ENCODE data around the gene TRIM72.
"Not testable (repeated sequence)": the region's sequence is repeated elsewhere in the genome, so short reads cannot be mapped to it uniquely, and the experiment has no call there.

The TRIM72 gene

DNA sequence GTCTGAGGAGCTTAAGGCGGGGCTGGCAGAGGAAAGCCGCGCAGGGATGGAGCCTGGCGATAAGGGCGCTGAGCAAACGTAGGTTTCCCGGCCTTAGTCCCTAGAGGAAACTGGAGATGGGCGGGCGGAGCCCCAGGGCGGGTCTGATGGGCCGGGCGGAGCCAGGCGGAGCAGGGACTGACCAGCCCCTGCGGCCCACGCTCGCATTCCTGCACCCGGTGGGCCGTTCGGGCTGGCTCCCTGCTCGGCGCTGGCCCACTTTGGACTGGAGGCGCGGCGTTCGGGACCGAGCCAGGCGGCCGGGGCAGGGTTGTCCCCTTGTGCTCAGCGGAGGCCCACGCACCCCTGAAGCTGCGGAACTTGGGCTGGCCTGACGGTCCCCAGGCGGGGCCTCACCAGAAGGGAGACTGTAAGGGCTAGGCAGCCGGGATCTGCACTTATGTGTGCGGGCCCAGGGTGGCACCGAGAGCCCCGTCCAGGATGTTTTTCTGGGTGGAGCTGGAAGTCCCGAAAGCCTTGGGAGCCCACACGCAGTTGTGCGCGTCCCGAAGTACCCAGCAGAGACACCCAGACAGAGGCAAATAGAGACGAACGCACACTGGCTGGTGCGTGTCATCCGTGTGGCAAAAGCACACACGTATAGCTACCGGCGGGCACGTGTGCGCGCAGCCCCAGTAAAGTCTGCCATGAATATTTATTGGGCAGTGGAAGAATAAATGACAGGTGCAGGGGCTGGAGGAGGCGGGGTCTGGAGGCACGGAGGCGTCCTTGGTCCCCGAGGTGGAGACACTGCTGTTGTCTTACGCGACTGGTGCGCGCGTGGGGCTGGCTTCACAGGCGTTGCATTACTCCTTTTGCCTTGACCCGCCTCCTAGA, 1.6 kb downstream of the TRIM72 start:
- DNase-seq, result peak; percentile 24

DNA sequence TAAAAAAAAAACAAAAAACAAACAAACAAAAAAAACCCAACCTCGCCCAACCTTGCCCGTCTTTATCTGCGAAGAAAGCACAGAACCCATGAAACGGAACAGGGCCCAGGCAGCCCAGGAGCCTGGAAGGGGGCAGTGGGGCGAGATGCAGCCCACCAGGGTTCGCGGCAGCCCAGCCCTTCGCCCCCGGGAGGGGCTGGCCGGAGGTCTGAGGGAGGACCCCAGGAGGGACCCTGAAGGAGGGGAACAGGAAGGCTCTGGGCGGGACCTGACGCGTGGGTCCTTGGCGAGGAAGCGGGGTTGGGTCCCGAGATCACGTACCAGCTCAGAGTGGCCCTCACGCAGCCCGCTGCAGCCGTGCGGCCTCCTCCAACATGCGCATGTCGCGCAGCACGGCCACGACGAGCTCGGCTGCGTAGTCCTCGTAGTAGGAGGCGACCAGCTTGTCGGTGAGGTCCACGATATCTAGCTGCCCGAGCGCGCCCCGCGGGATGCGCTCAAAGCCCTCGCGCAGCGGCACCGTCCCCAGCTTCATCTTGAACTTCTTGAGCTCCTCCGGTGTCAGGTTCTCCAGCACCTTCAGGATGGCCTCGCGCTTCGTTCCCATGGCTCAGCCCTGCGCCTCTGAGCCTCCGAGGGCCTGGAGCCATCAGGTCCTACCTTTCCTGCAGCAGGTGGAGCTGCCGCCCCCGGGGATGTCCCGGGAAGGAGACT, 2.7 kb downstream of the TRIM72 start, which contains the start of gene PYDC1:
TSS of gene PYDC1 (minus strand) at position 714 of the 714 bp plus-strand sequence. CDS start at position 607, 107 bp downstream.
- DNase-seq, result peak; percentile 7

DNA sequence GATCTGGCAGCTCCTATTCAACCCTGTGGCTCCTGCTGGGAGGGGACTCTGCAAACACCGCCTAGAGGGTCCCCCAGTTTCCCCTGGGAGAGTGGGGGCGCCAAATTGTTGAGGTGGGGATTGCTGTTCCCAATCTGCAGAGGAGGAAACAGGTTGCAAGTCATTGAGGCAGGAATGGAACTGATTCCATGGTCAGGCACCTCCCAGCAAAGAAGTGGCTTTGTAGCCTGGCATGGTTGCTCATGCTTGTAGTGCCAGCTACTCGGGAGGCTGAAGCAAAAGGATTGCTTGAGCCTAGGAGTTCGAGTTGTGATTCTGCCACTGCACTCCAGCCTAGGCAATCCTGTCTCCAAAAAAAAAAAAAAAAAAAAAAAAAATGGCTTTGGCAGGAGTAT, 3.2 kb downstream of the TRIM72 start:
- DNase-seq, result no peak

DNA sequence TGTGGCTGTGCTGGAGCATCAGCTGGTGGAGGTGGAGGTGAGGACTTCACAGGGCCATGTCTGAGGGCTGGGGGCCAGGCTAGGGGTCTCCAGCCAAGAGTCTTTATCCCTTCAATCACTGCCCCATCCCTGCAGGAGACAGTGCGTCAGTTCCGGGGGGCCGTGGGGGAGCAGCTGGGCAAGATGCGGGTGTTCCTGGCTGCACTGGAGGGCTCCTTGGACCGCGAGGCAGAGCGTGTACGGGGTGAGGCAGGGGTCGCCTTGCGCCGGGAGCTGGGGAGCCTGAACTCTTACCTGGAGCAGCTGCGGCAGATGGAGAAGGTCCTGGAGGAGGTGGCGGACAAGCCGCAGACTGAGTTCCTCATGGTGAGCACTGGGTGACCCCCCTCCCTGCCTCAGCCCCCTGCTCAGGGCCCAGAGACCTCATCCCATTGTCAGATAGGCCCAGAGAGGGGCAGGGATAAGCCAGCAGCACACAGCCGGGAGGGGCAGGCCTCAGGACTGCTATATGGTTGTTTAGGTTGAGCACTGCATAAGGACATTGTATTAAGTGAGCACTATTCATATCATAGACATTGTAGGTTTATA, 5.3 kb downstream of the TRIM72 start:
- no peak for DNase-seq

DNA sequence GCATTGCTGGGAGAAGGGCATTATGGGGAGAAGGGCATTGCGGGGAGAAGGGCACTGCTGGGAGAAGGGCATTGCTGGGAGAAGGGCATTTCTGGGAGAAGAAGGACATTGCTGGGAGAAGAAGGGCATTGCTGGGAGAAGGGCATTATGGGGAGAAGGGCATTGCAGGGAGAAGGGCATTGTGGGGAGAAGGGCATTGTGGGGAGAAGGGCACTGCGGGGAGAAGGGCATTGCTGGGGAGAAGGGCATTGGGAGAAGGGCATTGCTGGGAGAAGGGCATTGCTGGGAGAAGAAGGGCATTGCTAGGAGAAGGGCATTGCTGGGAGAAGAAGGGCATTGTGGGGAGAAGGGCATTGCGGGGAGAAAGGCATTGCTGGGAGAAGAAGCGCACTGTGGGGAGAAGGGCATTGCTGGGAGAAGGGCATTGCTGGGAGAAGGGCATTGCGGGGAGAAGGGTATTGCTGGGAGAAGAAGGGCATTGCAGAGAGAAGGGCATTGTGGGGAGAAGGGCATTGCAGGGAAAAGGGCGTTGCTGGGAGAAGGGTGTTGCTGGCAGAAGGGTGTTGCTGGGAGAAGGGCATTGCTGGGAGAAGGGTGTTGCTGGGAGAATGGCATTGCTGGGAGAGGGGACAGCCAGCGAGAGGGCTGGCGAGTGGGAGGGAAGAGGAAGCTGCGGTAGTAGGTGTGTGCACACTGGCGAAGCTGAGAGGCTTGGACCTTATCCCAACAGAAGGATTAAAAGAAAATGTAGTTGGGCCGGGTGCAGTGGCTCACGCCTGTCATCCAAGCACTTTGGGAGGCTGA, 7.6 kb downstream of the TRIM72 start:
- DNase-seq, result no peak

- DNase-seq, result no peak
Observed at GRCh38 chr16:31223044-31223443, 9.1 kb downstream of the TRIM72 start.

DNA sequence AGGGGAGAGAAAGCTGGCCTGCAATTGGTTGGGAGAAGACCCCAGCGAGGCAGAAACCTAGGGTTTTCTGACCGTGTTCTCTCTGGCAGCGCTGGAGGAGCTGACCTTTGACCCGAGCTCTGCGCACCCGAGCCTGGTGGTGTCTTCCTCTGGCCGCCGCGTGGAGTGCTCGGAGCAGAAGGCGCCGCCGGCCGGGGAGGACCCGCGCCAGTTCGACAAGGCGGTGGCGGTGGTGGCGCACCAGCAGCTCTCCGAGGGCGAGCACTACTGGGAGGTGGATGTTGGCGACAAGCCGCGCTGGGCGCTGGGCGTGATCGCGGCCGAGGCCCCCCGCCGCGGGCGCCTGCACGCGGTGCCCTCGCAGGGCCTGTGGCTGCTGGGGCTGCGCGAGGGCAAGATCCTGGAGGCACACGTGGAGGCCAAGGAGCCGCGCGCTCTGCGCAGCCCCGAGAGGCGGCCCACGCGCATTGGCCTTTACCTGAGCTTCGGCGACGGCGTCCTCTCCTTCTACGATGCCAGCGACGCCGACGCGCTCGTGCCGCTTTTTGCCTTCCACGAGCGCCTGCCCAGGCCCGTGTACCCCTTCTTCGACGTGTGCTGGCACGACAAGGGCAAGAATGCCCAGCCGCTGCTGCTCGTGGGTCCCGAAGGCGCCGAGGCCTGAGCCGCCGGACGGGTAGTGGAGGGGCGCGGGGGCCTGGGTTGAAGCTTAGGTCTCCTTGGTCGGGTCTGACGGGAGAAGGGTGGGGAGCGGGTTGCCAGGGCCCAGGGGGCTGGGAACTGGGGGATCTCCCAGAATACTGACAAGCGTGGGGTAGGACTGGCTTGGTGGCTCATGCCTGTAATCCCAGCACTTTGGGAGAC, 10.4 kb downstream of the TRIM72 start:
- DNase-seq, result no peak

DNA sequence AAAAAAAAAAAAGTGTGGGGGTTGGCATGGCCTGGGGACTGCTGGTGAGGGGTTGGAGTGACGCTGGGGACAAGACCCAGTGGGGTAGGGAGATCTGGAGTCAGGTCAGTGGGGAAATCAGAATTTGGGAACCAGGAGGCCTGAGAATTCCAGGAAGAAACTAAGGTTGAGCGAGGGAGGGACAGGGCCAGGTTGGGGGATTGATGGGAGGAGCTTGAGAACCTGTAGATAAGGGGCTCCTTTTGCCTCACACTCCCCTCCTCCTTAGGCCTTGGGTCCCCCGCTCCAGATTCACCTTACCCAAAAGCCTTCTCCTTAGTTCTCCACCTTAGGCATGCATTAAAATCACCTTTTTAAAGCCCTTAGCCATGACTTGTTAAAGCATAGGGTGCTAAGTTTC, 11.3 kb downstream of the TRIM72 start:
- no peak for DNase-seq

- DNase-seq, result no peak
Observed at GRCh38 chr16:31228206-31228605, 14.3 kb downstream of the TRIM72 start.

- DNase-seq, result no peak
Observed at GRCh38 chr16:31229501-31229900, 15.6 kb downstream of the TRIM72 start.

GRCh38 chr16:31238041-31238440, 24.1 kb downstream of the TRIM72 start:
- no peak for DNase-seq

GRCh38 chr16:31242206-31242605, 28.3 kb downstream of the TRIM72 start:
- DNase-seq, result no peak

DNA sequence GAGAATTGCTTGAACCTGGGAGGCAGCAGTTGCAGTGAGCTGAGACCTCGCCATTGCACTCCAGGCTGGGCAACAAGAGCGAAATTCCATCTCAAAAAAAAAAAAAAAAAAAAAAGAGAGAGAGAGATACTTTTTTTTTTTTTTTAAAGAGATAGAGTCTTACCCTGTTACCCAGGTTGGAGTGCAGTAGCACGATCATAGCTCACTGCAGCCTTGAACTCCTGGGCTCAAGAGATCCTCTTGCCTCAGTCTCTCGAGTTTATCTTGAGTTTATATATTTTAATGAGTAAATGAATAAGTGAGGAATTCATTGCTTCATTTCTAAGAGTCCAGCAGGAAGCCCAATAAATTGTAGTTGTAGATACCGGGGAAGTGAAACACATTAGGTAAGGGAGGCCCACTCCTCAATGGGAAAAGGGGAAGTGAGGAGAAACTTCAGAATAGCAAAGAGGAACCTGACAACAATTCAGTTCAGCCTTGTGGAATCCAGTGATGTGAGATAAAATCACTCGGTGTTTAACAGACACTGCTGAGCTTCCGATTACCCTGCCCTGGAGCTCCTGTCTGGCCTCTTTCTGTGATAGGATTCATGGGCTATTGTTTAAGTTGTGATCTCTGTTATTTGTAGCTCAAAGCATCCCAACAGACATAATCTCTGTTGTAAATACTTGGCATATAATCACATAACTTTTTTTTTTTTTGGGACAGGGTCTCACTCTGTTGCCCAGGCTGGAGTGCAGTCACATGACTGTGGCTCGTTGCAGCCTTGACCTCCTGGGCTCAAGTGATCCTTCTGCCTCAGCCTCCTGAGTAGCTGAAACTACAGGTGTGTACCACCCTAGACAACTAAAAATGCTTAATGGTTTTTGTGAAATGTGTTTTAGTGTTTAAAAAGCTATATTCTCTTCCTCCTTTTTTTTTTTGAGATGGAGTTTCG, 30.1 kb downstream of the TRIM72 start:
- DNase-seq, result peak; percentile 10

DNA sequence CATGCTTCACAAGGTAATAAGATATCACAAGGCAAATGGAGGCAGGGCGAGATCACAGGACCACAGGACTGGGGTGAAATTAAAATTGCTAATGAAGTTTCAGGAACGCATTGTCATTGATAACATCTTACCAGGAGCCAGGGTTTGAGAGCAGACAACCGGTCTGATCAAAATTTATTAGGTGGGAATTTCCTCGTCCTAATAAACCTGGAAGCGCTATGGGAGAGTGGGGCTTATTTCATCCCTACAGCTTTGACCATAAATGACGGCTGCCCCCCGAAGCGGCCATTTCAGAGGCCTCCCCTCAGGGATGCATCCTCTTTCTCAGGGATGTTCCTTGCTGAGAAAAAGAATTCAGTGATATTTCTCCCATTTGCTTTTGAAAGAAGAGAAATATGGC, 31.7 kb downstream of the TRIM72 start:
- not testable (repeated sequence) for DNase-seq

DNA sequence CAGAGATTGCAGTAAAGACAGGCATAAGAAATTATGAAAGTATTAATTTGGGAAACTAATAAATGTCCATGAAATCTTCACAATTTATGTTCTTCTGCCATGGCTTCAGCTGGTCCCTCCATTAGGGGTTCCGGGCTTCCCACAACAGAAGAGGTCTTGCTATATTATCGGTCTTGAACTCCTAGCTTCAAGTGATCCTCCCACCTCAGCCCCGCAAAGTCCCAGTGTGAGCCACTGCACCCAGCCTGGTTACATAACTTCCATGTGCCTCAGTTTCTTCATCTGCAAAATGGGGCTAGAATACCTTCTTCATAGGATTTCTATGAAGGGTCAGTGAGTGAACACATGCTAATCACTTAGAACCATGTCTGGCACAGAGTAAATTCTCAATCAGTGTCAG, 32.4 kb downstream of the TRIM72 start:
- no peak for DNase-seq

DNA sequence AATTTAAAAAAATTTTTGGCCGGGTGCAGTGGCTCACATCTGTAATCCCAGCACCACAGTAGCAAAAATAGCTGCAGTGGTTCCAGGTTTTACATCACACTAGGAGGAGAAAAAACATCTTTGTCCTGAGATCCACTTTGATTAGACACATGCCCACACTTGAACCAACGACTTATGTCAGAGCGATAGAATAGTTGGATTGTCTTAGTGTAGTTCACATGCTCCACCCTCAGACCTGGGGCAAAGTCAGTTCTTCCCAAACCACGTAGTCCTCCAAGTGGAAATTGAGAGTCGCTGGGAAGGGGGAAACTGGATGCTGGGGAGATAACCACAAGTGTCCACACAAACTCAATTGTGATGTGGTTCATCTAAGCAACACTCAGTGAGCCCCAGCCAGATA, 34.4 kb downstream of the TRIM72 start:
- no peak for DNase-seq

- DNase-seq, result no peak
Observed at GRCh38 chr16:31250782-31251384, 37.0 kb downstream of the TRIM72 start.

DNA sequence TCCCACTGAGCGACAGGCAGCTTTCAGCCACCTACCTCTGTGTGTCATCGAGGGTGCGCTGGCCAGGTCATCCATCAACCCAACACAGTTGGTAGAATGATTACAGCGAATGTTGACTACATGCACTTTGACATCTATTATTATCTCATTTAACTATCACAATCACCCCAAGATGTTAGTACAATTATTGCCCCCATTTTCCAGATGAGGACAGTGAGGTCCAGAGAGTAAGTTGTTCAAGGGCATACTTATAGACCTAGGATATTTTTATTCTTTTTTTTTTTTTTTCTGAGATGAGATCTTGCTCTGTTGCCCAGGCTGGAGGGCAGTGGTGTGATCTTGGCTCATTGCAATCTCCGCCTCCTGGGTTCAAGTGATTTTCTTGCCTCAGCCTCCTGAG, 37.5 kb downstream of the TRIM72 start:
- DNase-seq, result no peak

- DNase-seq, result peak; percentile 32
Observed at GRCh38 chr16:31253642-31254045, 39.7 kb downstream of the TRIM72 start.

- no peak for DNase-seq
Observed at GRCh38 chr16:31256466-31256865, 42.5 kb downstream of the TRIM72 start.

Data from CD4-positive, alpha-beta T cell treated with Interleukin-10 for 1 hour (primary cell).